SK-N-SH (cell line): ENCODE results near the gene LMO7.

Experiments used
- YY1 ChIP-seq: IDR thresholded peaks from 2 replicates; pipeline ENCODE4 v1.4.0; 2012; ENCODE audit warnings: low read depth, mild to moderate bottlenecking
- TF ChIP-seq, protein P1 (sequence below): fragments of 200-600 bp; sonication (generic); IDR thresholded peaks from 2 replicates; pipeline ENCODE4 v1.6.1; 2017; ENCODE audit warnings: antibody characterized with exemption, mild to moderate bottlenecking, moderate library complexity

DNA sequence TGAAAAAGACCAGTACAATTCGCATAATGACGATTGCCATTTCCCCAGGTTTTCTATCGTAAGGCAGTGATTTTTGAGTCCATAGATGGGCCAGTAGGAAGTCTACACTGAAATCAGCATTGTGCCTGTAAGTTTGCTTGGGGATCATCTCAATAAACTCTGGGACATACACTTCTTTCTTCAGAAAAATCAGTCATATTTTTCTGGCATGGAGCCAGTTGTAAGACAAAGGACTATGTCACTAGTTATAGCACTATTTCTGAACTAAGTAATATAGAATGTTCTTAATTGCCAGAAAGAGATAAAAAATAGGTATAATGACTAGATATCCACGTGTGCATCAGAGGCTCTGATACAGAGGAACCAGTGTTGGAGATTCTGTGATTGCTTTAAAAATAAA is 243.5 kb downstream of the LMO7 start:
- TF ChIP-seq, protein P1, sequence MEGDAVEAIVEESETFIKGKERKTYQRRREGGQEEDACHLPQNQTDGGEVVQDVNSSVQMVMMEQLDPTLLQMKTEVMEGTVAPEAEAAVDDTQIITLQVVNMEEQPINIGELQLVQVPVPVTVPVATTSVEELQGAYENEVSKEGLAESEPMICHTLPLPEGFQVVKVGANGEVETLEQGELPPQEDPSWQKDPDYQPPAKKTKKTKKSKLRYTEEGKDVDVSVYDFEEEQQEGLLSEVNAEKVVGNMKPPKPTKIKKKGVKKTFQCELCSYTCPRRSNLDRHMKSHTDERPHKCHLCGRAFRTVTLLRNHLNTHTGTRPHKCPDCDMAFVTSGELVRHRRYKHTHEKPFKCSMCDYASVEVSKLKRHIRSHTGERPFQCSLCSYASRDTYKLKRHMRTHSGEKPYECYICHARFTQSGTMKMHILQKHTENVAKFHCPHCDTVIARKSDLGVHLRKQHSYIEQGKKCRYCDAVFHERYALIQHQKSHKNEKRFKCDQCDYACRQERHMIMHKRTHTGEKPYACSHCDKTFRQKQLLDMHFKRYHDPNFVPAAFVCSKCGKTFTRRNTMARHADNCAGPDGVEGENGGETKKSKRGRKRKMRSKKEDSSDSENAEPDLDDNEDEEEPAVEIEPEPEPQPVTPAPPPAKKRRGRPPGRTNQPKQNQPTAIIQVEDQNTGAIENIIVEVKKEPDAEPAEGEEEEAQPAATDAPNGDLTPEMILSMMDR = no peak
- no peak for TF ChIP-seq YY1
